H9 (cell line): Measurements from ENCODE around the gene NRG2. TPM values are rescaled to one million over a fixed set of nuclear protein-coding genes. Genes with fewer than 3 reads are reported as not detected.

Source experiments
- DNase-seq: peaks from one replicate; pipeline ENCODE4 v3.0.0-alpha.2; 2017
- H2AFZ ChIP-seq: one replicate; pipeline ENCODE4 v1.6.1; 2013; ENCODE audit warnings: mild to moderate bottlenecking, low read length, control low read depth, moderate library complexity
- H2AK5ac ChIP-seq: 2 replicates; pipeline ENCODE4 v1.6.1; 2013; ENCODE audit warnings: low read length, control low read depth, mixed read lengths; ENCODE audit not compliant: insufficient read length
- H2BK120ac ChIP-seq: one replicate; pipeline ENCODE4 v1.6.1; 2013; ENCODE audit warnings: low read depth, mild to moderate bottlenecking, low read length, control low read depth, inconsistent platforms; ENCODE audit not compliant: poor library complexity, severe bottlenecking
- H2BK12ac ChIP-seq: 2 replicates; pipeline ENCODE4 v1.6.1; 2013; ENCODE audit warnings: low read length, control low read depth, mixed read lengths, low read depth; ENCODE audit not compliant: insufficient read length
- H2BK15ac ChIP-seq: 2 replicates; pipeline ENCODE4 v1.6.1; 2013; ENCODE audit warnings: low read depth, low read length, control low read depth
- H2BK20ac ChIP-seq: one replicate; pipeline ENCODE4 v1.6.1; 2013; ENCODE audit warnings: low read depth, mild to moderate bottlenecking, low read length, control low read depth, inconsistent platforms; ENCODE audit not compliant: poor library complexity, severe bottlenecking
- H2BK5ac ChIP-seq: 2 replicates; pipeline ENCODE4 v1.6.1; 2013; ENCODE audit warnings: low read length, control low read depth, mixed read lengths; ENCODE audit not compliant: insufficient read length
- H3K14ac ChIP-seq: 2 replicates; pipeline ENCODE4 v1.6.1; 2013; ENCODE audit warnings: low read length, control low read depth; ENCODE audit not compliant: insufficient read depth
- H3K18ac ChIP-seq: 2 replicates; pipeline ENCODE4 v1.6.1; 2013; ENCODE audit warnings: low read depth, mild to moderate bottlenecking, mixed read lengths, low read length, control low read depth; ENCODE audit not compliant: insufficient read length
- H3K23ac ChIP-seq: 2 replicates; pipeline ENCODE4 v1.6.1; 2013; ENCODE audit warnings: low read length, control low read depth, mixed read lengths, low read depth; ENCODE audit not compliant: insufficient read length
- H3K23me2 ChIP-seq: 2 replicates; pipeline ENCODE4 v1.6.1; 2013; ENCODE audit warnings: low read depth, mild to moderate bottlenecking, mixed read lengths, low read length, control low read depth; ENCODE audit not compliant: insufficient read length, poor library complexity, severe bottlenecking
- H3K27ac ChIP-seq: 2 replicates; pipeline ENCODE4 v1.5.1; 2013; ENCODE audit warnings: low read length, control low read depth, mixed read lengths, low read depth; ENCODE audit not compliant: insufficient read length
- H3K27me3 ChIP-seq: 2 replicates; pipeline ENCODE4 v1.6.1; 2013; ENCODE audit warnings: low read length, control low read depth, inconsistent platforms; ENCODE audit not compliant: insufficient read depth
- H3K4ac ChIP-seq: 2 replicates; pipeline ENCODE4 v1.6.1; 2013; ENCODE audit warnings: low read depth, mild to moderate bottlenecking, control low read depth, inconsistent platforms, low read length, moderate library complexity
- H3K4me1 ChIP-seq: 2 replicates; pipeline ENCODE4 v1.6.1; 2013; ENCODE audit warnings: low read length, control low read depth, inconsistent platforms; ENCODE audit not compliant: insufficient read depth
- H3K4me2 ChIP-seq: 2 replicates; pipeline ENCODE4 v1.6.1; 2013; ENCODE audit warnings: low read length, control low read depth, mixed read lengths; ENCODE audit not compliant: insufficient read length, insufficient read depth
- H3K56ac ChIP-seq: 2 replicates; pipeline ENCODE4 v1.6.1; 2013; ENCODE audit warnings: low read depth, mild to moderate bottlenecking, mixed read lengths, low read length, control low read depth; ENCODE audit not compliant: insufficient read length
- H3K79me1 ChIP-seq: 2 replicates; pipeline ENCODE4 v1.6.1; 2013; ENCODE audit warnings: low read depth, mild to moderate bottlenecking, moderate library complexity, low read length, control low read depth, inconsistent platforms; ENCODE audit not compliant: insufficient read depth, poor library complexity, severe bottlenecking
- H3K79me2 ChIP-seq: 2 replicates; pipeline ENCODE4 v1.6.1; 2013; ENCODE audit warnings: low read length, control low read depth, inconsistent platforms; ENCODE audit not compliant: insufficient read depth
- H3K9ac ChIP-seq: 2 replicates; pipeline ENCODE4 v1.6.1; 2013; ENCODE audit warnings: low read length, control low read depth, mixed read lengths; ENCODE audit not compliant: insufficient read length; ENCODE audit errors: extremely low read depth
- H3K9me3 ChIP-seq: one replicate; pipeline ENCODE4 v1.6.1; 2013; ENCODE audit warnings: low read depth, low read length, inconsistent platforms; ENCODE audit not compliant: control insufficient read depth
- H3T11ph ChIP-seq: one replicate; pipeline ENCODE4 v1.6.1; 2013; ENCODE audit warnings: mild to moderate bottlenecking, low read length, control low read depth, inconsistent platforms
- H4K20me1 ChIP-seq: one replicate; pipeline ENCODE4 v1.6.1; 2013; ENCODE audit not compliant: control insufficient read depth, insufficient read length, insufficient read depth
- H4K5ac ChIP-seq: 2 replicates; pipeline ENCODE4 v1.6.1; 2013; ENCODE audit warnings: low read depth, mild to moderate bottlenecking, mixed read lengths, low read length, control low read depth; ENCODE audit not compliant: insufficient read length
- H4K8ac ChIP-seq: replicated peaks from 2 replicates; pipeline ENCODE4 v1.6.1; 2013; ENCODE audit warnings: low read length, control low read depth, mixed read lengths, low read depth; ENCODE audit not compliant: insufficient read length
- H4K91ac ChIP-seq: 2 replicates; pipeline ENCODE4 v1.6.1; 2013; ENCODE audit warnings: low read depth, mild to moderate bottlenecking, moderate library complexity, mixed read lengths, low read length, control low read depth; ENCODE audit not compliant: insufficient read length
- H3K27ac Mint-ChIP-seq, 3 experiments: 2 replicates in 2 of 3; 3 replicates in 1 of 3; pipeline ENCODE4 v1.8.0; 2020 to 2021; ENCODE audit warnings: mixed read lengths in 3 of 3, mild to moderate bottlenecking in 1 of 3, moderate library complexity in 1 of 3
- H3K27me3 Mint-ChIP-seq: 2 replicates; pipeline ENCODE4 v1.8.0; 2021; ENCODE audit warnings: low read depth, mild to moderate bottlenecking, moderate library complexity, mixed read lengths
- H3K36me3 Mint-ChIP-seq, 3 experiments: 2 replicates in 2 of 3; 3 replicates in 1 of 3; pipeline ENCODE4 v1.8.0; 2020 to 2021; ENCODE audit warnings: low read depth in 3 of 3, mixed read lengths in 3 of 3; ENCODE audit not compliant: insufficient read depth in 1 of 3
- H3K4me1 Mint-ChIP-seq, 2 experiments: 2 replicates each; pipeline ENCODE4 v1.8.0; 2020; ENCODE audit warnings: mixed read lengths in 2 of 2
- H3K4me3 Mint-ChIP-seq, 2 experiments: 2 replicates in 1 of 2; 3 replicates in 1 of 2; pipeline ENCODE4 v1.8.0; 2020 to 2021; ENCODE audit warnings: mild to moderate bottlenecking in 2 of 2, mixed read lengths in 2 of 2, moderate library complexity in 1 of 2
- H3K9me3 Mint-ChIP-seq, 2 experiments: 2 replicates in 1 of 2; 3 replicates in 1 of 2; pipeline ENCODE4 v1.8.0; 2020; ENCODE audit warnings: mild to moderate bottlenecking in 2 of 2, mixed read lengths in 2 of 2, moderate library complexity in 1 of 2
- WGBS: extraction: QIAGEN DNeasy Blood & Tissue Kit; methylation state at CpG from one replicate; pipeline ENCODE4 v1.1.7; 2013; ENCODE audit warnings: missing lambda C conversion rate, low lambda C conversion rate, mixed read lengths; ENCODE audit not compliant: insufficient read length; ENCODE audit errors: extremely low coverage; 5-methylcytosine and 5-hydroxymethylcytosine counted together
- total RNA-seq: library from RNA; stranded (reverse); gene quantifications from 2 replicates; pipeline ENCODE4 v1.2.1, GENCODE V29; 2021
- TF ChIP-seq, protein P1 (sequence below): fragments of 200-600 bp; sonication (generic); conservative IDR thresholded peaks from 3 replicates; pipeline ENCODE4 v1.8.0; 2021; ENCODE audit warnings: antibody characterized with exemption, mild to moderate bottlenecking

Gene NRG2
- total RNA-seq, 1 experiment from 2014 or later: not detected

GRCh38 chr5:139855946-139856540 lies 187.1 kb downstream of the NRG2 start:
- H4K8ac ChIP-seq: no peak overlapping the region
- H4K91ac ChIP-seq: no peak overlapping the region
- no peak overlapping the region for H2AK5ac ChIP-seq
- H3K27me3 ChIP-seq: no peaks in the 10 kb centered on the region; the same call in 1 of the 2 replicates
- no CpG with 5 or more reads among the region's 6 CpGs for WGBS
- Mint-ChIP-seq H3K36me3 (no peaks in the 10 kb centered on the region), H3K4me3 (no peak overlapping the region), H3K9me3 (no peaks in the 10 kb centered on the region), H3K27me3 (peaks cover 29% of the 10 kb centered on the region), H3K27ac (no peak overlapping the region), H3K4me1 (no peaks in the 10 kb centered on the region)
- no peaks in the 10 kb centered on the region for H3K79me1 ChIP-seq
- H2BK5ac ChIP-seq: no peak overlapping the region
- H3T11ph ChIP-seq: no peak overlapping the region
- H3K23me2 ChIP-seq: no peaks in the 10 kb centered on the region
- no peak overlapping the region for H3K9ac ChIP-seq
- no peak overlapping the region for H3K27ac ChIP-seq
- H3K79me2 ChIP-seq: no peaks in the 10 kb centered on the region
- no peak overlapping the region for H3K23ac ChIP-seq
- H2BK120ac ChIP-seq: no peak overlapping the region
- no peak for DNase-seq
- no peak overlapping the region for H2AFZ ChIP-seq
- H3K4me2 ChIP-seq: no peak overlapping the region
- H2BK20ac ChIP-seq: no peak overlapping the region
- no peak overlapping the region for H3K56ac ChIP-seq
- no peak overlapping the region; the same call in 1 of the 2 replicates for H3K14ac ChIP-seq
- no peak overlapping the region for H4K5ac ChIP-seq
- no peak overlapping the region for H3K18ac ChIP-seq
- TF ChIP-seq, protein P1, sequence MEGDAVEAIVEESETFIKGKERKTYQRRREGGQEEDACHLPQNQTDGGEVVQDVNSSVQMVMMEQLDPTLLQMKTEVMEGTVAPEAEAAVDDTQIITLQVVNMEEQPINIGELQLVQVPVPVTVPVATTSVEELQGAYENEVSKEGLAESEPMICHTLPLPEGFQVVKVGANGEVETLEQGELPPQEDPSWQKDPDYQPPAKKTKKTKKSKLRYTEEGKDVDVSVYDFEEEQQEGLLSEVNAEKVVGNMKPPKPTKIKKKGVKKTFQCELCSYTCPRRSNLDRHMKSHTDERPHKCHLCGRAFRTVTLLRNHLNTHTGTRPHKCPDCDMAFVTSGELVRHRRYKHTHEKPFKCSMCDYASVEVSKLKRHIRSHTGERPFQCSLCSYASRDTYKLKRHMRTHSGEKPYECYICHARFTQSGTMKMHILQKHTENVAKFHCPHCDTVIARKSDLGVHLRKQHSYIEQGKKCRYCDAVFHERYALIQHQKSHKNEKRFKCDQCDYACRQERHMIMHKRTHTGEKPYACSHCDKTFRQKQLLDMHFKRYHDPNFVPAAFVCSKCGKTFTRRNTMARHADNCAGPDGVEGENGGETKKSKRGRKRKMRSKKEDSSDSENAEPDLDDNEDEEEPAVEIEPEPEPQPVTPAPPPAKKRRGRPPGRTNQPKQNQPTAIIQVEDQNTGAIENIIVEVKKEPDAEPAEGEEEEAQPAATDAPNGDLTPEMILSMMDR: no peak
- no peaks in the 10 kb centered on the region for H4K20me1 ChIP-seq
- H2BK12ac ChIP-seq: no peak overlapping the region
- H3K4ac ChIP-seq: no peak overlapping the region
- H2BK15ac ChIP-seq: no peak overlapping the region
- H3K4me1 ChIP-seq: no peaks in the 10 kb centered on the region
- H3K9me3 ChIP-seq: no peaks in the 10 kb centered on the region
